D341Med (cell line): ENCODE data around the gene ACTA1.
A peak's percentile ranks its signal among the peaks of the same experiment; 100 is the strongest.
"Not testable (repeated sequence)": the region's sequence is repeated elsewhere in the genome, so short reads cannot be mapped to it uniquely, and the experiment has no call there.

Source experiments
- DNase-seq: peaks from one replicate; pipeline ENCODE4 v3.0.0; 2012; ENCODE audit warnings: low spot score

Gene ACTA1

DNA sequence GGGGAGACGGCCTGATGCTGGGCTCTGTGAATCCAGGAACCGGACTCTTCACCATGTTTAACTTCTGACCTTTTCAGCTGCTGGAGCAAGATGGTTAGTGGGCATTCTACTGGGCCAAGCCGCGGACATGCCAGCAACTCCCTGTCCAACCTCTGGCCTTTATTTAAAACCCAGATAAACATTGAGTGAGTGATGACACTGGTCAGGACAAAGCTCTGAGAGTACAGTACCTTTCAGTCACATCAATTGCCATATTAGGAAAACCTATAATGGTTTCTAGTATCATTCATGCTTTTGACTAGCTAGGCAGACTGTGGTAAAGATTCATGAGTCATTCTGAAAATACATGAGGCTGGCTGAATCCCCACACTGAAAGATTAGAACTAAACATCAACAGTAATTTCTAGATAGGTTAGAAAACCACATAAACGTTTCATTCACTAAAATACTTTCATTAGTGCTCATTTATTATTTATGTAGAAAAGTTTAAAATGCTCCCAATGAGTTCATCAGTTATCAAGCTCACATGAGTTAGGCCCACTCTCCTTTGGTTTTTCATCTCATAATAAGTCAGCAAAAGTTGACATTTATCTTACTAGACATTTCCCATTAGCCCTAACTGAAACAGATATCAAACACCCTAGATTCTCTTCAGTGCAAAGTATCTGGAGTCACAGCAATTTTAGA is 7.1 kb upstream of the ACTA1 start:
- DNase-seq = no peak

DNA sequence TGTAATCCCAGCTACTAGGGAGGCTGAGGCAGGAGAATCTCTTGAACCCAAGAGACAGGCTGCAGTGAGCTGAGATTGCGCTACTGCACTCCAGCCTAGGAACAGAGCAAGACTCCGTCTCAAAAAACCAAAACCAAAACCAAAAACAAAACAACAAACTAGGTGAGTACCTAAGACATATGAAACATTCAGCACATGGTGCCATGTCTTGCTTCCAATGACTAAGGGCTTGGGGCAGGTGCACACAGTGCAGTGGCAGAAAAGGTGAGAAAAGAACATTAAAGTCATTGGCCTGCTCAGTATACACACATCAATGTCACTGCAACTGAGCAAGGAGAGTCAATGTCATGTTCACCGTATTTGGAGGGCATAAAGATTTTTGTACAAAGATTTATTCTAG is 4.1 kb upstream of the ACTA1 start:
- no peak for DNase-seq

DNA sequence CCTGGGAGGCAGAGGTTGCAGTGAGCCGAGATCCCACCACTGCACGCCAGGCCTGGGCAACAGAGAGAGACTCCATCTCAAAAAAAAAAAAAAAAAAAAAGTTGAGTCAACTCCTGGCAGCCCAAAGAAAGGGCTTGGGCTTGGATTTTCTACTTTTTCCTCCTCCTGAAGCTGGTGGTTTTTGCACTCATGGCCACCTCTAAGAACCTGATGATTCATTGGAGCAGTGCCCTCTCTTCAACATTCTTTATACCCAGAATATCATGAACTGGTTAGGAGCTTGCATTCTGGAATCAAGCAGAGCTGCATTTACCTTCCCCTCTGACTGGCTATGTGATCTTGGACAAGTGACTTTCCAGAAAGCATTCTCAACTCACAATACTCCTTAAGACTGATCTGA is 3.5 kb upstream of the ACTA1 start:
- no peak for DNase-seq

DNA sequence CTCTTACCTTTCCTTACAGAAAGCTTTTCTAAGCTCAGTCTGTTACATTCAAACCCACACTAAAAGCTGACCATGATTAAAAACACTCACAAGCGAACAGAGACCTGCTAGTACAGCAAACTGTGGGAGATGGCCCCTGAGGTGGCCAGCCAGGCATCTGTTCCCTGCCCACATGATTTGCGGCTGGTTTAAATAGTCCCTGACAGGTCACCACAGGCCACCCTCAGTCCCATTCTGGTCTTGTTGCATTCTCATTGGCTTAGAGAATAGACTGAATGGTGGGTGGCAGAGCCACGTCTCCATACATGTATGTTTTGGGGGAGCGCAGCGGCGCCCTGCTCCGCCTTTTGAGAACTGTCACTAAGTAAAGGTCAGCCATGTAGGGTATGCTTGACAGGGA is 2.3 kb upstream of the ACTA1 start:
- DNase-seq = peak; percentile 18

DNA sequence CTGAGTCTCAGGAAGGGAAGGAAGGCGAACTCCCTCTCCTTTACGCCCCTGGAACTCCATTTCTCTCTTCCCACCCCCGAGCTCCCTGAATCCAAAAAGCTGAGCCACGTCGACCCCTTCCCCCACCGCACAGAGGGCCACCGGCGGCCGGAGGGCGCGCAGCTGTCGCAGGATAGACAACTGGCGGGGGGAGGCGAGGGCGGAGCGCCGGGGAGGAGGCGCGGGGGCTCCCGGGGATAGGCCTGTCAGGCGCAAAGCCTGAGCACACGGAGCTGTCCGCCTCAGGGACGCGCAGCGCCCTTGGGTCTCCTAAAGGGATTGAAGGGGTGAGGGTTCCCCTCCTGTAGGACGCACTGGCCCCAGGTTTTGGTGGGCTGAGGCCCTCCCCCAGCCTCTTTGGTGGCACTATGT is 752 bp upstream of the ACTA1 start:
- DNase-seq = peak; percentile 61

DNA sequence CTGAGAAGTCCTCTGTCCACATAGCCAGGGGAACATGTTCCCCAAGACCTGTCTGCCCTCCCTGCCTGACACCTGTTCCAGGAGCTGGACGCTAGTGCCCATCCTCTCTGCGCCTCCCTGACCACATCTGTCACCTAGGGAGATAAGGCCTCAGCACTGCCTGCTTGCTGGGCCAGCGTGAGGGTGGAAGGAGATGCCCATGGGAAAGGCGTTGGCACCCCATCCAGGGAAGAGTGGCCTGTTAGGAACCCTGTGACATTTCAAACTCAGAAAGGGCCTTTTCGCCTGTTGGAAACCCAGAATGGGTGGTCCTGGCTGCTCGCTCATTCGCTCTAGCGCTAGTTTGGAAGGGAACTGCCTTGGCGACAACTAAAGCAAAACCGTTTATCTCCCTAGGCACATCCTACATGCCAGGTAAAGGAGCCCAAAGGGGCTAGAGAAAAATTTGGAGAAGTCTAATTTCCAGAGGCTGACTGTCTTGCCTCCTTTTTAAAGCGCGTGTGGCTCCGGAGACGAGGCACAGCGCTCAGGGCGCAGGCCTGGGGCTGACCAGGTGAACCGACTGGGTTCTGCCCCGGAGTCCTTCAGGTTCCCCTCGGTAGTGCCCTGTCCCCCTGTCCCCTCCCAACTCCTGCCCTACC is 410 bp downstream of the ACTA1 start:
- DNase-seq = peak; percentile 36

DNA sequence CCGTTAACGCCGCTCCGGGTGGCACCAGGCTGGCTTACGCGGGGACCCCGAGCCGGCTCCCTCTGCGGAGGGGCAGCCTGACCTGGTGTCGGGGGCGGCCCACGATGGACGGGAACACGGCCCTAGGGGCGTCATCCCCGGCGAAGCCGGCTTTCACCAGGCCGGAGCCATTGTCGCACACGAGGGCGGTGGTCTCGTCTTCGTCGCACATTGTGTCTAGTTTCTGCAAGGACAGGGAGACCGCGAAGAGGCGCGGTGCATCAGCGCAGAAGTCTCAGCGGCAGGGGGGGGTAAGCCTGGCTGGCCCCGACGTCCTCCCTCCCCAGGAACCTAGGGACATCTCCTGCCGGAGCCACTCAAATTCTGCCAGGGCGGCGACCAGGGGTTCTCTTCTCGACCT is 989 bp downstream of the ACTA1 start:
- DNase-seq = peak; percentile 39

DNA sequence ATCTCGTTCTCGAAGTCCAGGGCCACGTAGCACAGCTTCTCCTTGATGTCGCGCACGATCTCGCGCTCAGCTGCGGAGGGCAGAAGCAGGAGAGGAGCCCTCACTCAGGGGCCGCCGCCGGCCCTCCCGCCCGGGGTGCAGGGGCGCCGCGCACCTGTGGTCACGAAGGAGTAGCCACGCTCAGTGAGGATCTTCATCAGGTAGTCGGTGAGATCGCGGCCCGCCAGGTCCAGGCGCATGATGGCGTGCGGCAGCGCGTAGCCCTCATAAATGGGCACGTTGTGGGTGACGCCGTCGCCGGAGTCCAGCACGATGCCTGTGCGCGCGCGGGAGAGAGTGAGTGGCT is 1.8 kb downstream of the ACTA1 start:
- DNase-seq = peak; percentile 48

DNA sequence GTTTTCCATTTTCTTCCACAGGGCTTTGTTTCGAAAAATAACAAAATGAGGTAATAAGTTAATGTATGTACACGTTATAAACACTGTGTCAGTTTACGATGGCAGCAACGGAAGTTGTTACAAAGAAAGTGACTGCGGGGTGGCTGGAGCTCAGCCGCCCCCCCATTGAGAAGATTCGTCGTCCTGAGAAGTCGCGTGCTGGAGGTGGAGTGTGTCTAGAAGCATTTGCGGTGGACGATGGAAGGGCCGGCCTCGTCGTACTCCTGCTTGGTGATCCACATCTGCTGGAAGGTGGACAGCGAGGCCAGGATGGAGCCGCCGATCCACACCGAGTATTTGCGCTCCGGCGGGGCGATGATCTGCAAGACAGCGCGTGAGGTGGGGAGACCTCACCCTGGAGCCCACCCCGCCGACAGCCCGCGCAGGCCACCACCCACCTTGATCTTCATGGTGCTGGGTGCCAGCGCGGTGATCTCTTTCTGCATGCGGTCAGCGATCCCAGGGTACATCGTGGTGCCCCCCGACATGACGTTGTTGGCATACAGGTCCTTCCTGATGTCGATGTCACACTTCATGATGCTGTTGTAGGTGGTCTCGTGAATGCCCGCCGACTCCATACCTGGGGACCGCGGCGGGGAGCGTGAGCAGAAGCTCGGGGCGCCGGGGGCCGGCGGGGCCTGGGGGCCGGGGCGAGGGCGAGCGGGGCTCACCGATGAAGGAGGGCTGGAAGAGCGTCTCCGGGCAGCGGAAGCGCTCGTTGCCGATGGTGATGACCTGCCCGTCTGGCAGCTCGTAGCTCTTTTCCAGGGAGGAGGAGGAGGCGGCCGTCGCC is 2.4 kb downstream of the ACTA1 start:
- DNase-seq = peak; percentile 42

DNA sequence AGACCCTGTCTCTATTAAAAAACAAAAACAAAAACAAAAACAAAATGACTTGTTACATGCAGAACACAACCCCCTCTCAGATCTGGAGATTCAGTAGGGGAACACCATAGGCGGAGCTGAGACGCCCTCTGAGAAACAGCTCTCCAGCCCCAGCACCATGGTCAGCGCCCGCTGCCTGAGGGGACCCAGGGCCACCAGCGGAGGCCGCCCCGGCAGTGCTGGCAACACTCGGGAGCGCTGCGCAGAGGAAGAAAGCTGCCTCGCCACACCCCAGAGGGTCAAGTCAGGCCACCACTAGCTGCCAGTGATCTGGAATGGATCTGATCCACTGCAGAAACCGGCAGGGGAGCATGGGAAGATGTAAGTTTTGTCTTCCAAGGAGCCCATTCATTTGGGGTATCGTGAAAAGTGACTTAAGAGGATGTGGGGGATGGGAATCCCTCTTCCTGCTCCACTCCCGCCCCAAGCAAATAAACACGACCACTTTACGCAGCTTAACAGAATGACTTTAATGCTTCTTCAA is 3.1 kb downstream of the ACTA1 start:
- DNase-seq = peak; percentile 43

DNA sequence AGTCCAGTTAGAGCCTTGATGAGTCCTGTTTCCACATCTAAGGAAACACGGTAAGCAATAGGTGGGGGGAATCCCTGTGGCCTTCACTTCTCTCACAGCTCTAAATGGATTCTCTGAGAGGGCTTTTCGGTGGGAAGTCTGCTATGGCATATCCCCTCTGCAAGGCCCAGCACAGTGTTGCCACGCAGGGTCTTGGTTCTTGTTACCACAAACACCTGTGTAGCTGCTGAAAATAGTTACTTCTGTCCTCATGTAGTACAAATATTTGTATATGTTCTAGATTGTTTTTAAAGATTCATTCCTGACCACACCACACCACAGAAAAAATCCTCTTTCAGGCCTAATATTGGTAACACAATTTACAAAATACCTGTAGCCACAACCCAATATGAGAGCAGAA is 5.6 kb downstream of the ACTA1 start:
- DNase-seq = no peak

DNA sequence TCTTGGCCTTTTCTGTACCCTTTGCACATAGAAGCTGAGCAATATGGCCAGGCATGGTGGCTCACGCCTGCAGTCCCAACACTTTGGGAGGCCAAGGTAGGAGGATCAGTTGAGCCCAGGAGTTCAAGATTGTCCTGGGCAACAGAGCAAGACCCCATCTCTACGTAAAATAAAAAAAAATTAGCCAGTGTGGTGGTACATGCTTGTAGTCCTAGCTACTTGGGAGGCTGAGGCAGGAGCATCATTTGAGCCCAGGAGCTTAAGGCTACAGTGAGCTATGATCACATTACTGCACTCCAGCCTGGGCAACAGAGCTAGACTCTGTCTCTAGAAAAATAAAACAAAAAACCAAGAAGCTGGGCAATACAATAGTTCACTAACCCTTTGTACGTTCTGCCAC is 6.3 kb downstream of the ACTA1 start:
- DNase-seq = no peak

DNA sequence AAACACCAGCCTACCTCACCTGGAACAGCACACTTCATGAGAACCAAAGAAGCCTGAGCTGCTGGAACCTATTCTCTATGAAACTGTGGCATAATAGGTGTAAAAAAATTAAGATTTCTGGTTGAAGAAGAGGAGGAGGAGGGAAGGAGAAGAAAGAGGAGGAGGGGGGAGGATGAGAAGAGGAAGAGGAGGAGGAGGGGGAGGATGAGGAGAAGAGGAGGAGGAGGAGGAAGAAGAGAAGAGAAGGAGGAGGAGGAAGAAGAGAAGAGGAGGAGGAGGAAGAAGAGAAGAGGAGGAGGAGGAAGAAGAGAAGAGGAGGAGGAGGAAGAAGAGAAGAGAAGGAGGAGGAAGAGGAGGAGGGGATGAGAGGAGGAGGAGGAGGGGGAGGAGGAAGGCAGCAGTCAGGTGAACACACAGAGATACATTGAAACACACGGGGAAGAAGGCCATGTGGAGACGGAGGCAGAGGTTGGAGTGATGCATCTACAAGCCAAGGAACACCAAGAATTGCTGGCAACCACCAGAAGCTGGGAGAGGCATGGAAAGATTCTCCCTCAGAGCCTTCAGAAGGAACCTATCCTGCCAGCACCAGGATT is 8.2 kb downstream of the ACTA1 start:
- DNase-seq = no peak

DNA sequence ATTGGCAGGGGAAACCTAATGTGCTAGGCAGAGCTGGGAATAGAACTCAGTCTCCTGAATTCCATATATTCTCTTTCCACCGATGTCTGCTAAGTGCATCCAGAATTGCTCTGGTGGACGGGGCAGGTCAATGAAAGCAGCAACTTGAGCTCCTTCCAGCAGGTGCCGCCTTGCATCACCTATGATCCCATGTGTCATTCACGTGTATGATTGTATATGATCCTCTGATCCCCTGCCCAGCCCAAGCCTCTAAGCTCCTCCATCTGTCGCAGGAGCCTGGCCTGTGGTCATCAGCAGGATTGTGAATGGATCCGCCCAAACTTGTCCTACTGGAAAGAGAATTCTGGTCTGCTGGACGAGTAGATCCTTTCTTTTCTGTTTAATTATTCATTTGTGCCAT is 13.1 kb downstream of the ACTA1 start:
- DNase-seq = peak; percentile 65

DNA sequence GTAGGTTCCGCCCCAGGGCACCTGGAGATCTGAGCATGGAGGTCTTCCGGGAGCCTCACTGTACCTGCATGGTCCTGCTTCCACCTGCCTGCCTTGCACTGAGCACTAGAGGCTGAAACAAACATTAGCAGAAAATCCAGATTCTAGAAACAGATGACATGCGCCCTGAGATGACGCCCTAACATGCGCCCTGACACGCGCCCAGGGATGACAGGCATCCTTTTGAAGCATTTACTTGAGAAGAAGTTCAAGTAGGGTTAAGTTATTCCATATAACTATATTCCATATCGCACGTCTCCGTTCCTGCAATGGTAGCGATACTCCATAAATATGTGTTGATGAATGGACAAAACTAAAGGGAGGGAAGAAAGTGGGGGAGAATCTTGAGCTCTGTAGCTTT is 13.7 kb downstream of the ACTA1 start:
- no peak for DNase-seq

DNA sequence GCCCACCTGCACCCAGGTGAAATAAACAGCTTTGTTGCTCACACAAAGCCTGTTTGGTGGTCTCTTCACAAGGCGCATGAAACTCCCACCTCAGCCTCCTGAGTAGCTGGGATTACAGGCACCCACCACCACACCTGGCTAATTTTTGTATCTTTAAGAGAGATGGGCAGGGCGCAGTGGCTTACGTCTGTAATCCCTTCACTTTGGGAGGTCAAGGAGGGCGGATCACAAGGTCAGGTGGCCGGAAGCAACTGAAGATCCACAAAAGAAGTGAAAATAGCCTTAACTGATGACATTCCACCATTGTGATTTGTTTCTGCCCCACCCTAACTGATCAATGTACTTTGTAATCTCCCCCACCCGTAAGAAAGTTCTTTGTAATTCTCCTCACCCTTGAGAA is 15.3 kb downstream of the ACTA1 start:
- not testable (repeated sequence) for DNase-seq

DNA sequence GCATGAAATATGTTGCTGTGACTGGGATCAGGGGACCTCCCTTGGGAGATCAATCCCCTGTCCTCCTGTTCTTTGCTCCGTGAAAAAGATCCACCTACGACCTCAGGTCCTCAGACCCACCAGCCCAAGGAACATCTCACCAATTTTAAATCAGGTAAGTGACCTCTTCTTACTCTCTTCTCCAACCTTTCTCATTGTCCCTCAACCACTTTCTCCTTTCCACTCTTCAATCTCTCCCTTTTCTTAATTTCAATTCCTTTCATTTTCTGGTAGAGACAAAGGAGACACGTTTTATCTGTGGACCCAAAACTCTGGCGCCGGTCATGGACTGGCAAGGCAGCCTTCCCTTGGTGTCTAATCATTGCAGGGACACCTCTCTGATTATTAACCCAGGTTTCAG is 21.1 kb downstream of the ACTA1 start:
- not testable (repeated sequence) for DNase-seq

DNA sequence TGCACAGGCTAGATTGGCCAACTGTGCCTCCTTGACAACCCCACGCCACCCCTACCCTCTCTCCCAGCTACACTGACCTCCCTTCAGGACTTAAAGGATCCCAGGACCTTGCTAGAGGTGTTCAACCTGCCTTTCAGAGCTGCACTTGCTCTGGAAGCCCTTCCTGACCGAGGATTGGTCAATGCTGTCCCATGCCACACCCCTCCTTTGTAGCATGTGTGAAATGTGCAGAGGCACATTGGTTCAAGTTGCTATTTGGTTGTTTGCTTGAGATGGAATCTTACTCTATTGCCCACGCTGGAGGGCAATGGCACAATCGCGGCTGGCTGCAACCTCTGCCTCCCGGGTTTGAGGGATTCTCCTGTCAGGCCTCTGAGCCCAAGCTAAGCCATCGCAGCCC is 21.8 kb downstream of the ACTA1 start:
- peak; percentile 33 for DNase-seq

DNA sequence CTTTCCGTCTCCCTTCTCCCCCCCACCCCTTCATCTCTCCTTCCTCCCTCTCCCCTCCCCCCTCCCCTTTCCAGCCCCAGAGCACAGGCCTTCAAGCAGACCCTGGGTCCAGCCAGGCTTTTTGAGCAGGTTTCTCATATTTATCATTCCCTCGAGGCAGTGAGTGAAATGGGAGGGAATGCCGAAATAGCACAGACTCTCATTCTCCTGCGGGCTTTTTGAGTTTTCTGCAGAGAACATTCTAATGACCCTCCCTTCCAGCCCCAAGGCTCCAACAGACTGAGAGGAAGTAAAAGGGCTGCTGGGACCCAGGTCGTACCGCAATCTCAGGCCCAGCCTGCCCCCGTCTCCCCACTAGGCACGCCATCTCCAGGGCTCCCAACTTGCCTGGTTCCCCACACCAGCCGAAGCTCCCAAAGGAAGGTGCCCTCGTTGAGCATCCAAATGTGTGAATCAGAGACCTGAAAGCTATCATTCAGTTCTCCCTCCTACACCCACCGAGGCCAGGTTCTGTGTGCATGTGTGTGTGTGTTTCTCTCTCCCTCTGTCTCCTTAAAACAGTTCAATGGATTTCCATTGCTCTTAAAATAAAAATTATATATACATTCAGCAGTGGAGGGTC is 22.3 kb downstream of the ACTA1 start:
- peak; percentile 44 for DNase-seq

DNA sequence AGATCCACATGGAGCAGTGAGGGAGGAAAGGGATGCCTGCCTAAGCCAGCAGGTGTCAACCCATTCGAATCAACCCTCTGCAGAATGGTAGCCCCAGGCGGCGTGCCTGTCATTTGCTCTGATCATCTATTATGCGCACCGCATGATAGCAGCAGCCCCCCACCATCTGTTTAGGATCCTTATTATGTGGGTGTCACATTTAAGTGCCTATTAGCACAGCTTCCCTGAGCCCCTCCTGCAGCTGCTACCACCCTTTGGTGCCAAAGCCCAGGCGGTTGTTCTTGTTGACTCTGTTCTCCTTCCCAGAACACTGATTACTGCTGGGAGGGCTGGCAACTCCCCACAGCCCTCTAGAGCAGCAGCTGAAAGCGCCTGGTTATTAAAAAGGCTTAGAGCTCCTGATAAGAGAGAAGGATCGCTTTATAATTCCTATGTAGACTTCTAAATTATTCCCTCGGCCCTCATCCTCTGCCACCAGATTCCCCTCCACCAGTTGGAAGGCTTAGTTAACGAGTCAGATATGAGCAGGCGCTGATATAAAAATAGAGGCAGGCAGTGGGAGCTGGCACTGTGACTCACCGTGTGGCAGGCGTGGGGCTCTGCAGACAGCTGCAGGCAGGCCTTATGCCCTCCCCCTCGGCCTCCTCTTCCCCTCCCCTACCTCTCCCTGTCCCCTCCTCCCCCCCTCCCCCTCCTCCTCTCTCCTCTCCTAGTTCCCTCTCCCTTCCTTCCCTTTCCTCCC is 23.0 kb downstream of the ACTA1 start:
- DNase-seq = peak; percentile 89

DNA sequence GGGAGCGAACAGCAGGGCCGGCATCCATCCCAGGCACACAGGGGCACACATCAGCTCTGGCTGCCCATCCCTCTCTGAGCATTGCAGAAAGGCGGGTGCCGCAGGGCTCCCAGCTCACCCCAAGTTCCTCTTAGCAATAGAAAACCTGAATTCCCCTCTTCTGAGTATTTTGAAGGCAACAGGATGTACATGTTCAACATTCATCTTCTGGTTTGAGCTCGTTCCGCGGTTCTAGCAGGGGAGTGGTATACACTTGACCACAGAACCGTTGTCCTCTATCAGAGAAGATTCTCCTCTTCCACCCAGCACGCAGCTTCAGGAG is 23.6 kb downstream of the ACTA1 start:
- DNase-seq = no peak
